IMR-90 (cell line): ENCODE measurements around the gene ABI3BP. TPM values are rescaled to one million over a fixed set of nuclear protein-coding genes. Genes with fewer than 3 reads are reported as not detected.

Source experiments
- ATAC-seq: fragments of 200-7000 bp; cut with Tn5 transposase; 2 replicates; pipeline ENCODE4 v1.9.1; 2020; ENCODE audit warnings: low read depth, mild to moderate bottlenecking, moderate library complexity
- BruUV-seq: library from RNA; stranded (reverse); fragments of 400-500 nt; replicated peaks from 2 replicates; lab custom pipeline; 2021; lab: Mats Ljungman, UMichigan
- CTCF ChIA-PET: fragments of 300-600 bp; formaldehyde crosslinking; extraction: SDS; loops from one replicate; lab custom pipeline; 2021; ENCODE audit warnings: antibody characterized with exemption; lab: Yijun Ruan, JAX
- POLR2A ChIA-PET: fragments of 300-600 bp; sonication (Branson Sonifier 250); formaldehyde crosslinking; loops from one replicate; lab custom pipeline; 2022; ENCODE audit warnings: antibody characterized with exemption; ENCODE audit not compliant: unreplicated experiment; lab: Charles Lee
- DNase-seq: peaks from one replicate; pipeline ENCODE4 v3.0.0; 2013
- H2AFZ ChIP-seq: replicated peaks from 2 replicates; pipeline ENCODE3; 2013; ENCODE audit warnings: low read length, mild to moderate bottlenecking; ENCODE audit not compliant: poor library complexity
- H2AK5ac ChIP-seq: 2 replicates; pipeline ENCODE4 v1.6.1; 2013; ENCODE audit warnings: low read depth, low read length, inconsistent platforms
- H2AK9ac ChIP-seq: replicated peaks from 2 replicates; pipeline ENCODE3; 2013; ENCODE audit warnings: mild to moderate bottlenecking, low read depth, low read length, moderate library complexity; ENCODE audit not compliant: poor library complexity
- H2BK120ac ChIP-seq: 2 replicates; pipeline ENCODE4 v1.6.1; 2013; ENCODE audit warnings: low read depth, low read length, inconsistent platforms
- H2BK15ac ChIP-seq: 3 replicates; pipeline ENCODE4 v1.6.1; 2013; ENCODE audit warnings: low read depth, low read length, inconsistent platforms
- H2BK20ac ChIP-seq: 2 replicates; pipeline ENCODE4 v1.6.1; 2013; ENCODE audit warnings: low read depth, mild to moderate bottlenecking, inconsistent platforms, low read length, moderate library complexity
- H2BK5ac ChIP-seq: 2 replicates; pipeline ENCODE4 v1.6.1; 2013; ENCODE audit warnings: mild to moderate bottlenecking, low read depth, low read length, inconsistent platforms; ENCODE audit not compliant: poor library complexity, severe bottlenecking
- H3K14ac ChIP-seq: replicated peaks from 2 replicates; pipeline ENCODE4 v1.6.1; 2013; ENCODE audit warnings: low read depth, low read length, inconsistent platforms
- H3K18ac ChIP-seq: 2 replicates; pipeline ENCODE4 v1.6.1; 2013; ENCODE audit warnings: low read depth, low read length, control low read depth
- H3K23ac ChIP-seq: 2 replicates; pipeline ENCODE4 v1.6.1; 2013; ENCODE audit warnings: low read depth, low read length, inconsistent platforms
- H3K27ac ChIP-seq: 2 replicates; pipeline ENCODE4 v1.5.1; 2013; ENCODE audit warnings: mild to moderate bottlenecking, control low read depth, low read length; ENCODE audit not compliant: insufficient read depth
- H3K27me3 ChIP-seq: 2 replicates; pipeline ENCODE4 v1.6.1; 2013; ENCODE audit warnings: low read length; ENCODE audit not compliant: control insufficient read depth, insufficient read depth
- H3K36me3 ChIP-seq: 2 replicates; pipeline ENCODE4 v1.6.1; 2013; ENCODE audit warnings: low read length, mixed read lengths; ENCODE audit not compliant: control insufficient read depth, insufficient read depth
- H3K4ac ChIP-seq: 2 replicates; pipeline ENCODE4 v1.6.1; 2013; ENCODE audit warnings: low read depth, low read length, inconsistent platforms
- H3K4me1 ChIP-seq: 2 replicates; pipeline ENCODE4 v1.6.1; 2013; ENCODE audit warnings: low read length, mixed read lengths; ENCODE audit not compliant: control insufficient read depth, insufficient read depth
- H3K4me2 ChIP-seq: 2 replicates; pipeline ENCODE4 v1.6.1; 2013; ENCODE audit warnings: low read depth, mild to moderate bottlenecking, control low read depth, low read length, moderate library complexity
- H3K4me3 ChIP-seq: 2 replicates; pipeline ENCODE4 v1.5.1; 2013; ENCODE audit warnings: low read depth, mild to moderate bottlenecking, control low read depth, low read length, moderate library complexity; ENCODE audit not compliant: insufficient read depth
- H3K56ac ChIP-seq: 2 replicates; pipeline ENCODE4 v1.6.1; 2013; ENCODE audit warnings: low read length, inconsistent platforms; ENCODE audit not compliant: insufficient read depth; ENCODE audit errors: extremely low read depth
- H3K79me1 ChIP-seq, 2 experiments: 2 replicates each; pipeline ENCODE4 v1.6.1; 2013; ENCODE audit warnings: low read length in 2 of 2, inconsistent platforms in 1 of 2, low read depth in 1 of 2
- H3K9ac ChIP-seq: 2 replicates; pipeline ENCODE4 v1.6.1; 2013; ENCODE audit warnings: low read depth, low read length, control low read depth
- H3K9me1 ChIP-seq: 2 replicates; pipeline ENCODE4 v1.6.1; 2013; ENCODE audit warnings: low read length, inconsistent platforms; ENCODE audit not compliant: insufficient read depth
- H3K9me3 ChIP-seq: 2 replicates; pipeline ENCODE4 v1.6.1; 2013; ENCODE audit warnings: low read length; ENCODE audit not compliant: control insufficient read depth, insufficient read depth
- H4K20me1 ChIP-seq: 2 replicates; pipeline ENCODE4 v1.6.1; 2013; ENCODE audit warnings: low read length, inconsistent platforms; ENCODE audit not compliant: insufficient read depth
- H4K5ac ChIP-seq: 2 replicates; pipeline ENCODE4 v1.6.1; 2013; ENCODE audit warnings: mild to moderate bottlenecking, low read depth, low read length, control low read depth
- H4K8ac ChIP-seq, 2 experiments: 2 replicates each; pipeline ENCODE4 v1.6.1; 2013; ENCODE audit warnings: low read depth in 2 of 2, low read length in 2 of 2, control low read depth in 1 of 2, inconsistent platforms in 1 of 2
- H4K91ac ChIP-seq: 2 replicates; pipeline ENCODE4 v1.6.1; 2013; ENCODE audit warnings: low read depth, low read length, inconsistent platforms; ENCODE audit not compliant: insufficient read depth
- CEBPB ChIP-seq: IDR thresholded peaks from 2 replicates; pipeline ENCODE4 v1.6.1; 2012; ENCODE audit warnings: low read depth, low read length, improper control_type of control experiment
- CHD1 ChIP-seq: IDR thresholded peaks from 2 replicates; pipeline ENCODE4 v1.6.1; 2012; ENCODE audit warnings: low read depth, low read length, improper control_type of control experiment
- MAFK ChIP-seq: IDR thresholded peaks from 2 replicates; pipeline ENCODE4 v1.6.1; 2012; ENCODE audit warnings: low read depth, low read length, improper control_type of control experiment
- MAZ ChIP-seq: IDR thresholded peaks from 2 replicates; pipeline ENCODE4 v1.6.1; 2012; ENCODE audit warnings: low read depth, mild to moderate bottlenecking, low read length, improper control_type of control experiment, moderate library complexity, borderline replicate concordance
- MXI1 ChIP-seq: IDR thresholded peaks from 2 replicates; pipeline ENCODE4 v1.6.1; 2012; ENCODE audit warnings: low read depth, mild to moderate bottlenecking, low read length, moderate library complexity, borderline replicate concordance
- RCOR1 ChIP-seq: IDR thresholded peaks from 2 replicates; pipeline ENCODE4 v1.6.1; 2012; ENCODE audit warnings: mild to moderate bottlenecking, low read length, improper control_type of control experiment; ENCODE audit not compliant: insufficient replicate concordance
- RFX5 ChIP-seq: IDR thresholded peaks from 2 replicates; pipeline ENCODE4 v1.8.0; 2012; ENCODE audit warnings: low read depth, mild to moderate bottlenecking, low read length, moderate library complexity
- SMC3 ChIP-seq: fragments of 150-350 bp; IDR thresholded peaks from 2 replicates; pipeline ENCODE4 v1.6.1; 2016; ENCODE audit warnings: low read depth, mild to moderate bottlenecking, antibody characterized with exemption, low read length, moderate library complexity
- WGBS, 2 experiments: methylation state at CpG; one replicate each; pipeline versions ENCODE4 v1.1.5 to v1.1.7; 2013; ENCODE audit warnings: missing lambda C conversion rate in 2 of 2; ENCODE audit not compliant: insufficient read length in 1 of 2; ENCODE audit errors: extremely low coverage in 2 of 2; 5-methylcytosine and 5-hydroxymethylcytosine counted together
- dilution Hi-C: fragments of 300-500 bp; cut with HindIII; formaldehyde crosslinking; loops from one replicate; pipeline ENCODE4 v1.14.3; 2018; ENCODE audit warnings: low sequenced_read_pairs; ENCODE audit not compliant: unreplicated experiment
- in situ Hi-C: fragments of 300-500 bp; cut with MboI; formaldehyde crosslinking; loops from 3 replicates; pipeline ENCODE4 v1.14.3; 2019; ENCODE audit warnings: low sequenced_read_pairs, inconsistent platforms, mixed read lengths
- intact Hi-C: fragments of 100-400 bp; cut with micrococcal nuclease; formaldehyde crosslinking; loops from 2 replicates; pipeline ENCODE4 v1.10.0; 2022
- polyA plus RNA-seq, 3 experiments: library from polyadenylated mRNA; depleted of rRNA; stranded (reverse); fragments of >200 nt; gene quantifications; 2 replicates each; pipeline ENCODE4 v1.2.3, GENCODE V29; 2012; ENCODE audit warnings: low replicate concordance in 1 of 3
- total RNA-seq: library from RNA; depleted of rRNA; stranded (reverse); fragments of >200 nt; gene quantifications from 2 replicates; pipeline ENCODE4 v1.2.3, GENCODE V29; 2012
- TF ChIP-seq, protein P1 (sequence below): conservative IDR thresholded peaks from 2 replicates; pipeline ENCODE4 v1.5.1; 2012; ENCODE audit warnings: mild to moderate bottlenecking, low read depth, low read length, improper control_type of control experiment

The ABI3BP gene
- total and polyA plus RNA-seq, 2 of the 4 experiments (the other 2 are of a cell fraction): 3.0 to 26.7 TPM

DNA sequence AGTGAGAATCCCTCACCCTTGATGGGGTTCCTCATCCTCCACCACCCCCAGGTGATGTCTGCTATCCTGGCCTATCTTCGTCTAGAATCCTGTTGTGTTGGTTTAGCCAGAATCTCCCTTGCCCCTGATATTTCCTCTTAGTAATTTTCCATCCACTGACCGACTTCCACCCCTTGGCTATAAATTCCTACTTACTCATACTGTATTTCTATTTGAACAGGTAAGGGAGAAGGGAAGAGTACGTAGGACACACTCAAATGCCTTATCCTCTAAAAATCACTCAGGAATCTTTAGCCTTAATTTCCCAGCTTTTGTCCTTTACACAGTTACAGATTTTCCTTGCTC, 284.6 kb downstream of the ABI3BP start (continued):
- no peak for TF ChIP-seq MXI1
- no peak for TF ChIP-seq SMC3
- no peak for TF ChIP-seq MAFK
- TF ChIP-seq RFX5: no peak
- TF ChIP-seq MAZ: no peak
- no peak for TF ChIP-seq RCOR1
- TF ChIP-seq CEBPB: no peak

DNA sequence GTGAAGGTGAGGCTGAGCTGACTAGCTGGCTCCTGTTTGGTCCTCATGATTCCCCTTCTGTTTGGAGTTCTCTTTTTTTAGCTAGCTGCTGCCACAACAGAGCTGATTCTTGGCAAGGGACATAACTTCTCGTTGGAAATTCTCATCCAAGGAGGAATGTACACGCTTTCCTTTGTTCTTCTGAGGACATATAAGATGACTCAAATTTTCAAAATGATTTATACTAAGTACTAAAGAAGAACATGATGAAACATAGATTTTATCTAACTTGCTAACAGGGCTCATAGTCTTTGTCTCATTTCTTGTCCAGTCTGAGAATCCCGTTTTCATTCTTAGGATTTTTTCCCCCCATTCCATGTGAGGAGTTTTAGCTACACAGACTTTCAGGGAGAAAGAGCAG, 286.9 kb downstream of the ABI3BP start:
- Histone ChIP-seq H3K4me2 (no peak overlapping the region), H3K4me3 (no peak overlapping the region), H3K79me1 (peaks cover 0 to 8% of the 10 kb centered on the region in 2 experiments; a peak in 1 of 4 replicates), H3K18ac (no peak overlapping the region), H2BK5ac (no peak overlapping the region), H3K4ac (no peak overlapping the region), H4K20me1 (peaks cover 15% of the 10 kb centered on the region; the same call in 1 of the 2 replicates), H3K27ac (no peak overlapping the region), H3K27me3 (no peaks in the 10 kb centered on the region), H4K8ac (no peak overlapping the region), H3K4me1 (no peaks in the 10 kb centered on the region; the same call in none of the 2 replicates), H3K36me3 (0 out of 2 replicates have a peak, but pooled peaks cover 4% of the 10 kb centered on the region), H2AFZ (no peak overlapping the region), H2AK9ac (no peak overlapping the region), H2BK20ac (no peak overlapping the region), H3K9me1 (no peaks in the 10 kb centered on the region), H3K9me3 (no peaks in the 10 kb centered on the region), H4K91ac (no peak overlapping the region), H2BK120ac (no peak overlapping the region), H2BK15ac (no peak overlapping the region), H3K56ac (no peak overlapping the region), H3K23ac (no peak overlapping the region), H3K9ac (no peak overlapping the region), H3K14ac (no peak overlapping the region), H4K5ac (no peak overlapping the region; the same call in 1 of the 2 replicates), H2AK5ac (no peak overlapping the region)
- ChIA-PET CTCF (no interaction called here), POLR2A (no interaction called here)
- peak; percentile 13 for DNase-seq
- BruUV-seq: no TSS peak
- TF ChIP-seq CHD1: no peak
- TF ChIP-seq RCOR1: no peak
- TF ChIP-seq, protein P1, sequence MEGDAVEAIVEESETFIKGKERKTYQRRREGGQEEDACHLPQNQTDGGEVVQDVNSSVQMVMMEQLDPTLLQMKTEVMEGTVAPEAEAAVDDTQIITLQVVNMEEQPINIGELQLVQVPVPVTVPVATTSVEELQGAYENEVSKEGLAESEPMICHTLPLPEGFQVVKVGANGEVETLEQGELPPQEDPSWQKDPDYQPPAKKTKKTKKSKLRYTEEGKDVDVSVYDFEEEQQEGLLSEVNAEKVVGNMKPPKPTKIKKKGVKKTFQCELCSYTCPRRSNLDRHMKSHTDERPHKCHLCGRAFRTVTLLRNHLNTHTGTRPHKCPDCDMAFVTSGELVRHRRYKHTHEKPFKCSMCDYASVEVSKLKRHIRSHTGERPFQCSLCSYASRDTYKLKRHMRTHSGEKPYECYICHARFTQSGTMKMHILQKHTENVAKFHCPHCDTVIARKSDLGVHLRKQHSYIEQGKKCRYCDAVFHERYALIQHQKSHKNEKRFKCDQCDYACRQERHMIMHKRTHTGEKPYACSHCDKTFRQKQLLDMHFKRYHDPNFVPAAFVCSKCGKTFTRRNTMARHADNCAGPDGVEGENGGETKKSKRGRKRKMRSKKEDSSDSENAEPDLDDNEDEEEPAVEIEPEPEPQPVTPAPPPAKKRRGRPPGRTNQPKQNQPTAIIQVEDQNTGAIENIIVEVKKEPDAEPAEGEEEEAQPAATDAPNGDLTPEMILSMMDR: no peak
- ATAC-seq: no peak
- WGBS, 2 experiments: no CpG with 5 or more reads among the region's 3 CpGs
- in situ Hi-C loops: no loop called here
- intact Hi-C loops: no loop called here
- dilution Hi-C loops: no loop called here
